Esophagus muscularis mucosa (tissue), 4 donors: ENCODE measurements around the gene RPL39. TPM values are rescaled to one million over a fixed set of nuclear protein-coding genes. Genes with fewer than 3 reads are reported as not detected.
"Not testable (repeated sequence)": the region's sequence is repeated elsewhere in the genome, so short reads cannot be mapped to it uniquely, and the experiment has no call there.

ENCODE experiments used
- DNase-seq: peaks from one replicate; pipeline ENCODE4 v3.0.0-alpha.2; 2017; ENCODE audit errors: extremely low spot score
- H3K27ac ChIP-seq, 4 donors: fragments of 200-600 bp; sonication (generic); replicated peaks in 1 of 4; 1 replicate in 3 of 4; 2 replicates in 1 of 4; pipeline ENCODE4 v1.5.1; 2016 to 2019; ENCODE audit warnings: mild to moderate bottlenecking in 1 of 4
- H3K27me3 ChIP-seq, 4 donors: fragments of 200-600 bp; sonication (generic); one replicate each; pipeline versions ENCODE4 v1.5.1 to v1.6.0; 2016 to 2019
- H3K36me3 ChIP-seq, 4 donors: fragments of 200-600 bp; sonication (generic); one replicate each; pipeline ENCODE4 v1.5.1; 2016 to 2019
- H3K4me1 ChIP-seq, 4 donors: fragments of 200-600 bp; sonication (generic); one replicate each; pipeline ENCODE4 v1.5.1; 2016 to 2019
- H3K4me3 ChIP-seq, 4 donors: fragments of 200-600 bp; sonication (generic); 1 replicate in 2 of 4; 2 replicates in 2 of 4; pipeline ENCODE4 v1.5.1; 2016 to 2019; ENCODE audit warnings: mild to moderate bottlenecking in 4 of 4, moderate library complexity in 1 of 4
- H3K9me3 ChIP-seq, 4 donors: fragments of 200-600 bp; sonication (generic); 1 replicate in 3 of 4; 2 replicates in 1 of 4; pipeline ENCODE4 v1.5.1; 2016 to 2019
- EP300 ChIP-seq: sonication (generic); formaldehyde crosslinking; IDR thresholded peaks from one replicate; pipeline ENCODE4 v1.6.1; 2017; ENCODE audit warnings: antibody characterized with exemption
- POLR2A ChIP-seq: fragments of 450-650 bp; IDR thresholded peaks from one replicate; pipeline ENCODE4 v1.6.1; 2017; ENCODE audit warnings: antibody characterized with exemption, moderate library complexity, mild to moderate bottlenecking, low read depth
- POLR2AphosphoS5 ChIP-seq, 2 donors: sonication (generic); formaldehyde crosslinking; IDR thresholded peaks; one replicate each; pipeline ENCODE4 v1.6.1; 2017; ENCODE audit warnings: antibody characterized with exemption in 2 of 2
- WGBS: methylation state at CpG from one replicate; pipeline ENCODE4 v1.1.5; 2018; 5-methylcytosine and 5-hydroxymethylcytosine counted together
- intact Hi-C: fragments of 100-400 bp; cut with DNase I; formaldehyde crosslinking; loops from one replicate; pipeline ENCODE4 v1.15.1; 2023
- total RNA-seq, 4 donors: library from RNA; depleted of rRNA; stranded (reverse); fragments of >200 nt; gene quantifications; one replicate each; pipeline versions ENCODE4 v1.1.0 to v1.2.1, GENCODE V29; 2016
- TF ChIP-seq, protein P1 (sequence below), 3 experiments: fragments of 200-600 bp in 2 of 3; fragments of 450-650 bp in 1 of 3; sonication (generic) in 2 of 3; IDR thresholded peaks; one replicate each; pipeline ENCODE4 v1.5.1; 2017 to 2019; ENCODE audit warnings: antibody characterized with exemption in 3 of 3, mild to moderate bottlenecking in 2 of 3, moderate library complexity in 1 of 3

RPL39 gene
- total RNA-seq, 4 donors from 2014 or later = 593 to 7,104 (median 2,426) TPM

DNA sequence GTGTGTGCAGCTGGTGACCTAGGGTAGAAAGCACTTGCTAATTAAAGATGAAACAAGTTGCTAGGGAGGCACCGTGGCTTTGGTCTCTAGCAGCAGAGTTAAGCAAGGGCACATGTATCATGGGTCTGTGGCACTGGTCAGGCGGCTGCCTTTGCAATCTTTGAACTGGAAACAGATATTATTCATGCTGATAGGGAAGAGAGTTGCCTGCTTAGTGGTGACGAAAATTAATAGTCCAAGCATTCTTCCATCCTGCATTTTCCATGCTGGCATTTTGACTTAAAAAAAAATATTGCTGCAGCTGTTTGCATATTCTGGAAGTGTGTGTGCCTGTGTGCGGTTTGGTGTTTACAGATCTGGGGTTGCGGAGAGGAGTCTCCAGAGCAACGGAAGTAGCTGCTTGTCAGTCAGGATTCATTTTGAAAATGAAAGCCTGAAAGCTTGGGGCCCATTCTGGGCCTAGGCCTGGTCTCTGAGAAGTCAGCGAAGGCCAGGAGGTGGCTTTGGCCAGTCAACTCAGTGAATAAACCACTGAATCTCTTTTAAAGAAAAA is 35.4 kb downstream of the RPL39 start:
- Histone ChIP-seq H3K27ac (no peak overlapping the region), H3K9me3 (no peaks in the 10 kb centered on the region), H3K36me3 (no peaks in the 10 kb centered on the region), H3K27me3 (peaks cover 0 to 15% (median 3%) of the 10 kb centered on the region in 4 donors), H3K4me3 (no peak overlapping the region), H3K4me1 (peaks cover 5 to 17% (median 16%) of the 10 kb centered on the region in 4 donors)
- intact Hi-C loops = no loop called here
- TF ChIP-seq POLR2AphosphoS5 (IDR thresholded peaks at IDR 0.05) = no peak
- TF ChIP-seq, protein P1, sequence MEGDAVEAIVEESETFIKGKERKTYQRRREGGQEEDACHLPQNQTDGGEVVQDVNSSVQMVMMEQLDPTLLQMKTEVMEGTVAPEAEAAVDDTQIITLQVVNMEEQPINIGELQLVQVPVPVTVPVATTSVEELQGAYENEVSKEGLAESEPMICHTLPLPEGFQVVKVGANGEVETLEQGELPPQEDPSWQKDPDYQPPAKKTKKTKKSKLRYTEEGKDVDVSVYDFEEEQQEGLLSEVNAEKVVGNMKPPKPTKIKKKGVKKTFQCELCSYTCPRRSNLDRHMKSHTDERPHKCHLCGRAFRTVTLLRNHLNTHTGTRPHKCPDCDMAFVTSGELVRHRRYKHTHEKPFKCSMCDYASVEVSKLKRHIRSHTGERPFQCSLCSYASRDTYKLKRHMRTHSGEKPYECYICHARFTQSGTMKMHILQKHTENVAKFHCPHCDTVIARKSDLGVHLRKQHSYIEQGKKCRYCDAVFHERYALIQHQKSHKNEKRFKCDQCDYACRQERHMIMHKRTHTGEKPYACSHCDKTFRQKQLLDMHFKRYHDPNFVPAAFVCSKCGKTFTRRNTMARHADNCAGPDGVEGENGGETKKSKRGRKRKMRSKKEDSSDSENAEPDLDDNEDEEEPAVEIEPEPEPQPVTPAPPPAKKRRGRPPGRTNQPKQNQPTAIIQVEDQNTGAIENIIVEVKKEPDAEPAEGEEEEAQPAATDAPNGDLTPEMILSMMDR (IDR thresholded peaks at IDR 0.05) = no peak
- no peak for TF ChIP-seq POLR2A
- no peak for TF ChIP-seq EP300
- WGBS = 70% methylated on average over 7 of the region's 7 CpGs
- DNase-seq = no peak

DNA sequence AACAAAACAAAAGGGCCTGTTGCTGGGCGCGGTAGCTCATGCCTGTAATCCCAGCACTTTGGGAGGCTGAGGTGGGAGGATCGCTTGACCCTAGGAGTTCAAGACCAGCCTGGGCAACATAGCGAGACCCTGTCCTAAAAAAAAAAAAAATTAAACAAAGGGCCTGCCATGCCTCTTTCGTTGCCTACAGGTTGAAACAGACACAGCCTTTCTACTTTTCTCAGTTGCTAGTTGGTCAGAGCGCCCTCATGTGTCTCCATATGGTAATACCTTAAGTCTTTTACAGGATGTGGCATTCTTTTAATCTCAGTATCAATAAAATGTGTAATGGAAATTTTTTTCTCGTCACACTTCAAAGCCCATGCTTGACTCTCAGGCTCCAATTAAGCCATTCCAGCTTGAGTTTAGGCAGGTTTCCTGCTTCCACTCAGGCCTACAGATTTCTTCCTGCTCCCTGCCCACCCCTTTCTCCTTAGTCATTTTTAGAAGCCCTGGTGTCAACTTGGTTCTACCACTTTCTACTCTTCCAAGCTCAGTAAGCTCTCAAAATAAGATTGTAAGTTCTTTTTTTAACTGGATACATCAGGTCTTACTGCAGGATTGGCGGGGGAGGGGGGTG is 37.7 kb downstream of the RPL39 start:
- no peak for DNase-seq

DNA sequence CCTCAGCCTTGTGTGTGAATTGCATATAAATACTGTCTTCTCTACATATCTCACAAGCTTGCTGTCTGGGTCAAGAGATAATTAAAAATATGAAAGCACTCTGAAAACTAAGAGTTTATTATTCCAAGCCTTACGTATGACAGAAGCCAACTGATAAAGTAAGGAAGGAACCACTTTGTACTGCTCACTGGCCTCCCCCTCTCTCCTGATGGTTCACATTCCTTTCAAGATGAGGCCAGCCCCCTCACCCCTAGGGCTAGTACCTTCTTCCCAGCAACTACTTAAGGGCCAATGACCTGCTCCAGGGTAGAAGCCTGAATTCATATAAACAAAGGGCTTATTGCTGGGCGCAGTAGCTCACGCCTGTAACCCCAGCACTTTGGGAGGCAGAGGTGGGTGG is 38.4 kb downstream of the RPL39 start:
- TF ChIP-seq POLR2A (no peak), POLR2AphosphoS5 (IDR thresholded peaks at IDR 0.05) (no peak), EP300 (no peak)
- TF ChIP-seq, protein P1 (IDR thresholded peaks at IDR 0.05) = no peak
- H3K36me3 ChIP-seq = no peaks in the 10 kb centered on the region
- no peak for DNase-seq
- WGBS = 93% methylated on average over 3 of the region's 3 CpGs
- intact Hi-C loops = no loop called here
- H3K4me3 ChIP-seq = no peak overlapping the region
- H3K27ac ChIP-seq = no peak overlapping the region
- no peaks in the 10 kb centered on the region for H3K9me3 ChIP-seq
- no peaks in the 10 kb centered on the region for H3K27me3 ChIP-seq
- peaks cover 0 to 4% (median 3%) of the 10 kb centered on the region in 4 donors for H3K4me1 ChIP-seq

More for the DNA sequence above, 37.7 kb downstream of the RPL39 start:
- peaks cover 0 to 3% (median 0%) of the 10 kb centered on the region in 4 donors for H3K27me3 ChIP-seq
- no peaks in the 10 kb centered on the region for H3K36me3 ChIP-seq
- H3K9me3 ChIP-seq = no peaks in the 10 kb centered on the region
- no peak overlapping the region for H3K4me3 ChIP-seq
- 60% methylated on average over 8 of the region's 8 CpGs for WGBS
- intact Hi-C loops = no loop called here
- peaks cover under 1 to 11% (median 11%) of the 10 kb centered on the region in 4 donors for H3K4me1 ChIP-seq
- no peak overlapping the region for H3K27ac ChIP-seq
- no peak for TF ChIP-seq POLR2A
- TF ChIP-seq, protein P1 (IDR thresholded peaks at IDR 0.05) = peak in 1 of 3 experiments; percentile 32

DNA sequence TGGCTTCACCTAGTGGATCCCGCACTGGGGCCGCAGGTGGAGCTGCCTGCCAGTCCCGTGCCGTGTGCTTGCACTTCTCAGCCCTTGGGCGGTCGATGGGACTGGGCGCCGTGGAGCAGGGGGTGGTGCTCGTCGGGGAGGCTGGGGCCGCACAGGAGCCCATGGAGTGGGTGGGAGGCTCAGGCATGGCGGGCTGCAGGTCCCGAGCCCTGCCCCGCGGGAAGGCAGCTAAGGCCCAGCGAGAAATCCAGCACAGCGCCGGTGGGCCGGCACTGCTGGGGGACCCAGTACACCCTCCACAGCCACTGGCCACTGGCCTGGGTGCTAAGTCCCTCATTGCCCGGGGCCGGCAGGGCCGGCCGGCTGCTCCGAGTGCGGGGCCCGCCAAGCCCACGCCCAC is 40.7 kb downstream of the RPL39 start:
- H3K9me3 ChIP-seq, H3K27ac ChIP-seq, H3K4me3 ChIP-seq, H3K27me3 ChIP-seq, intact Hi-C loops, DNase-seq, H3K4me1 ChIP-seq, H3K36me3 ChIP-seq: not testable (repeated sequence)
- WGBS = 100% methylated on average over 3 of the region's 27 CpGs

DNA sequence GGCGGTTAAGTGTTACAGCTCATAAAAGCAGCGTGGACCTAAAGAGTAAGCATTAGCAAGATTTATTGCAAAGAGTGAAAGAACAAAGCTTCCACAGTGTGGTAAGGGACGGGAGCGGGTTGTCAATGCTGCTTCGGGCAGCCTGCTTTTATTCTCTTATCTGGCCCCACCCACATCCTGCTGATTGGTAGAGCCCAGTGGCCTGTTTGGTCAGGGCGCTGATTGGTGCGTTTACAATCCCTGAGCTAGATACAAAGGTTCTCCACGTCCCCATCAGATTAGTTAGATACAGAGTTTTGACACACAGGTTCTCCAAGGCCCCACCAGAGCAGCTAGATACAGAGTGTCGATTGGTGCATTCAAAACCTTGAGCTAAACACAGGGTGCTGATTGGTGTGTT is 41.3 kb downstream of the RPL39 start:
- H3K4me1 ChIP-seq, H3K4me3 ChIP-seq, H3K9me3 ChIP-seq, H3K36me3 ChIP-seq, H3K27me3 ChIP-seq, intact Hi-C loops, H3K27ac ChIP-seq, DNase-seq: not testable (repeated sequence)
- WGBS = 82% methylated on average over 7 of the region's 9 CpGs
